Peyer's patch (tissue), 4 donors: ENCODE data around the gene KLHL2.

ENCODE experiments used
- POLR2A ChIP-seq, 2 donors: fragments of 450-650 bp; IDR thresholded peaks; one replicate each; pipeline ENCODE4 v1.5.1; 2017; ENCODE audit warnings: antibody characterized with exemption in 2 of 2, mild to moderate bottlenecking in 2 of 2, moderate library complexity in 2 of 2
- TF ChIP-seq, protein P1 (sequence below), 6 experiments: fragments of 450-650 bp in 4 of 6; fragments of 200-600 bp in 2 of 6; sonication (generic) in 1 of 6; IDR thresholded peaks; one replicate each; pipeline ENCODE4 v1.5.1; 2017 to 2019; ENCODE audit warnings: antibody characterized with exemption in 6 of 6, mild to moderate bottlenecking in 3 of 6, moderate library complexity in 1 of 6

DNA sequence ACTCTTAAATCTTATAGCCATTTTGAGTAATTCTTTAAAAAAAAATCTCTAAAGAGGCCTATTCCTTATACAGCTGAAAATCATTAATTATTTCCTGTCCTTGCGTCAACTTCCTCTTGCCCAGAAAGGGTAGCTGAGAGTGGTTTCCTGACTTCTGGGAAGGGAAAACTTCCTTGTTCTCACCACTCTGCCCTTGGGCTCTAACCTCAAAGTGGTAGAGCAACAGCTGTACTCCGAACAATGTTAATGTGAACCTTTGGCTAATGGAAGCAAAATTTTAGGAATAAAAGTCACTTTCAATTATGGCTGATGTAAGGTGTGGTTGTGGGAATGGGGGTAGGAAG is 15.3 kb downstream of the KLHL2 start:
- TF ChIP-seq, protein P1, sequence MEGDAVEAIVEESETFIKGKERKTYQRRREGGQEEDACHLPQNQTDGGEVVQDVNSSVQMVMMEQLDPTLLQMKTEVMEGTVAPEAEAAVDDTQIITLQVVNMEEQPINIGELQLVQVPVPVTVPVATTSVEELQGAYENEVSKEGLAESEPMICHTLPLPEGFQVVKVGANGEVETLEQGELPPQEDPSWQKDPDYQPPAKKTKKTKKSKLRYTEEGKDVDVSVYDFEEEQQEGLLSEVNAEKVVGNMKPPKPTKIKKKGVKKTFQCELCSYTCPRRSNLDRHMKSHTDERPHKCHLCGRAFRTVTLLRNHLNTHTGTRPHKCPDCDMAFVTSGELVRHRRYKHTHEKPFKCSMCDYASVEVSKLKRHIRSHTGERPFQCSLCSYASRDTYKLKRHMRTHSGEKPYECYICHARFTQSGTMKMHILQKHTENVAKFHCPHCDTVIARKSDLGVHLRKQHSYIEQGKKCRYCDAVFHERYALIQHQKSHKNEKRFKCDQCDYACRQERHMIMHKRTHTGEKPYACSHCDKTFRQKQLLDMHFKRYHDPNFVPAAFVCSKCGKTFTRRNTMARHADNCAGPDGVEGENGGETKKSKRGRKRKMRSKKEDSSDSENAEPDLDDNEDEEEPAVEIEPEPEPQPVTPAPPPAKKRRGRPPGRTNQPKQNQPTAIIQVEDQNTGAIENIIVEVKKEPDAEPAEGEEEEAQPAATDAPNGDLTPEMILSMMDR (IDR thresholded peaks at IDR 0.05), result no peak
- TF ChIP-seq POLR2A (IDR thresholded peaks at IDR 0.05), result no peak
